ENCODE results near the gene COL27A1.

- no peak for TF ChIP-seq CTCF (IDR thresholded peaks at IDR 0.05)
- no peak for TF ChIP-seq EZH2 (IDR thresholded peaks at IDR 0.05)
Measured at GRCh38 chr9:114171500-114171899, 16.2 kb downstream of the COL27A1 start.
